DND-41 (cell line): ENCODE results near the gene MAGEB16.

Source experiments
- ATAC-seq: fragments of 200-7000 bp; cut with Tn5 transposase; 3 replicates; pipeline ENCODE4 v1.9.1; 2021; ENCODE audit warnings: low read depth; ENCODE audit not compliant: insufficient read depth
- DNase-seq: peaks from one replicate; pipeline ENCODE4 v3.0.0-alpha.2; 2020
- H2AFZ ChIP-seq: 2 replicates; pipeline ENCODE4 v1.6.0; 2012; ENCODE audit warnings: low read depth, low read length
- H3K27ac ChIP-seq: 2 replicates; pipeline ENCODE4 v1.5.1; 2012; ENCODE audit warnings: low read length, inconsistent platforms
- H3K27me3 ChIP-seq: fragments of 200-600 bp; sonication (generic); 2 replicates; pipeline ENCODE4 v1.6.0; 2012; ENCODE audit warnings: low read length, mild to moderate bottlenecking, inconsistent platforms; ENCODE audit not compliant: insufficient read depth, poor library complexity
- H3K36me3 ChIP-seq: 2 replicates; pipeline ENCODE4 v1.5.1; 2012; ENCODE audit warnings: low read length, inconsistent platforms; ENCODE audit not compliant: insufficient read depth
- H3K4me1 ChIP-seq: 2 replicates; pipeline ENCODE4 v1.5.1; 2012; ENCODE audit warnings: mild to moderate bottlenecking, low read length; ENCODE audit not compliant: insufficient read depth
- H3K4me2 ChIP-seq: 2 replicates; pipeline ENCODE4 v1.6.0; 2012; ENCODE audit warnings: mild to moderate bottlenecking, moderate library complexity, low read length, inconsistent platforms; ENCODE audit not compliant: insufficient read depth
- H3K4me3 ChIP-seq, 2 experiments: fragments of 200-600 bp in 1 of 2; shearing (Covaris generic) in 1 of 2; 2 replicates each; pipeline ENCODE4 v1.5.1; 2012 to 2016; ENCODE audit warnings: inconsistent platforms in 2 of 2, low read length in 2 of 2, mild to moderate bottlenecking in 2 of 2, low read depth in 1 of 2, moderate library complexity in 1 of 2
- H3K79me2 ChIP-seq: 2 replicates; pipeline ENCODE4 v1.6.0; 2012; ENCODE audit warnings: low read length, inconsistent platforms; ENCODE audit not compliant: insufficient read depth
- H3K9ac ChIP-seq: 2 replicates; pipeline ENCODE4 v1.6.0; 2012; ENCODE audit warnings: low read depth, mild to moderate bottlenecking, inconsistent platforms, low read length, moderate library complexity
- H3K9me3 ChIP-seq: 2 replicates; pipeline ENCODE4 v1.5.1; 2012; ENCODE audit warnings: low read length, moderate library complexity, mild to moderate bottlenecking, inconsistent platforms; ENCODE audit not compliant: insufficient read depth, severe bottlenecking
- H4K20me1 ChIP-seq: 2 replicates; pipeline ENCODE4 v1.6.0; 2012; ENCODE audit warnings: low read length; ENCODE audit not compliant: insufficient read depth
- EZH2 ChIP-seq: IDR thresholded peaks from 3 replicates; pipeline ENCODE4 v1.6.1; 2012; ENCODE audit warnings: borderline replicate concordance, low read depth, mild to moderate bottlenecking, moderate library complexity, low read length, inconsistent platforms; ENCODE audit not compliant: severe bottlenecking
- TF ChIP-seq, protein P1 (sequence below): IDR thresholded peaks from 2 replicates; pipeline ENCODE4 v1.5.1; 2012; ENCODE audit warnings: borderline replicate concordance, low read length, moderate library complexity, mild to moderate bottlenecking; ENCODE audit not compliant: poor library complexity, severe bottlenecking; ENCODE audit errors: extremely low read depth

MAGEB16 gene

DNA sequence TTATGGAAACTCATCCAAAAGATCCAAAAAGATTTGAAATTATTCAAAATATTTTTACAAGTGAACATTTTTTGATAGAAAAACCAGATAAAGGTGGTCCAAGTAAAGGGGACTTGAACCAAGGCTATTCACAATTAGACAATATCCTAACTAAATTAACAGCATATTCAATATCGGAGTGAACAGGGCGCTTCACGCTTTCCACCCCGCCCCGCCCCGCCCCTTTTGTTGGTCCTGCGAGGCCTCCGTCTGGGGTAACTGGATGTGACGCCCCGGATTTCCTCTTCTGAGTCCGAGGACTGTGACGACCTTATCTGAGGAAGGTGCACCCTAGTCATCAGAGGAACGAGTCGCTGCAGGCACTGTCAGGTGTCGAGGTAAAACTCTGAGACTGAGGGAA is at the start of gene MAGEB16:
MAGEB16 (plus strand) TSS at position 301 of the 400 bp plus-strand sequence. CDS start 3,855 bp downstream, outside the sequence.
- ATAC-seq: no peak
- no peak for TF ChIP-seq EZH2
- TF ChIP-seq, protein P1, sequence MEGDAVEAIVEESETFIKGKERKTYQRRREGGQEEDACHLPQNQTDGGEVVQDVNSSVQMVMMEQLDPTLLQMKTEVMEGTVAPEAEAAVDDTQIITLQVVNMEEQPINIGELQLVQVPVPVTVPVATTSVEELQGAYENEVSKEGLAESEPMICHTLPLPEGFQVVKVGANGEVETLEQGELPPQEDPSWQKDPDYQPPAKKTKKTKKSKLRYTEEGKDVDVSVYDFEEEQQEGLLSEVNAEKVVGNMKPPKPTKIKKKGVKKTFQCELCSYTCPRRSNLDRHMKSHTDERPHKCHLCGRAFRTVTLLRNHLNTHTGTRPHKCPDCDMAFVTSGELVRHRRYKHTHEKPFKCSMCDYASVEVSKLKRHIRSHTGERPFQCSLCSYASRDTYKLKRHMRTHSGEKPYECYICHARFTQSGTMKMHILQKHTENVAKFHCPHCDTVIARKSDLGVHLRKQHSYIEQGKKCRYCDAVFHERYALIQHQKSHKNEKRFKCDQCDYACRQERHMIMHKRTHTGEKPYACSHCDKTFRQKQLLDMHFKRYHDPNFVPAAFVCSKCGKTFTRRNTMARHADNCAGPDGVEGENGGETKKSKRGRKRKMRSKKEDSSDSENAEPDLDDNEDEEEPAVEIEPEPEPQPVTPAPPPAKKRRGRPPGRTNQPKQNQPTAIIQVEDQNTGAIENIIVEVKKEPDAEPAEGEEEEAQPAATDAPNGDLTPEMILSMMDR: no peak
- no peaks in the 10 kb centered on the region for H3K79me2 ChIP-seq

DNA sequence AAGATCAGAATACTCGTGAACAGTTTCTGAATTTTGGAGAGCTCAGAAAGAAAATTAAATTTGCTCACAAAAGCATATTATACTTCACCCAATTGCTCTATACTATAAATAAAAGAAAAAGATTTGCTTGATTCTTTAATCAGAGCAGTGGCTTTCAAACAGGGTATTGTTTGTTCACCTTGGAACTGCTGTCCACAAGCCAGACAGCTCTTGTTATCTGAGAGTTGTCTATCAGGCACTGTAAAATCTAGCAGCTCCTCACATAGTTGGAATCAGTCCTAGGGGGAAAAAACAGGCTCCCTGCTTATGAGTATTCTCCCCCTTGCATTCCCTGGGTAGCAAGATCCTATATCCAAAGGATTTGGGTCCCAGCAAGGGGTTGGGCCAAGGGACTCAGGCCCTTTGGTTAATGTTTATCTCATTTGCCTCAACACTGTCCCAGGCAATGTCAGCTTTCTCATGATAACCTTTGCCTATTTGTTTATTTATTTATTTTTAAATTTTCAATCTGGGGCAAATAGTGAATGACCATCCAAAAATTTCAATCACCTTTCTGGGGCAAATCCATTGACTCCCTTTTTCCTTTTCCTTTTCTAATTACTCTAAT is 24.1 kb upstream of the MAGEB16 start:
- DNase-seq: no peak
- TF ChIP-seq, protein P1: no peak
- no peak for TF ChIP-seq EZH2
- Histone ChIP-seq H3K27me3 (no peaks in the 10 kb centered on the region), H4K20me1 (no peaks in the 10 kb centered on the region), H3K9ac (no peak overlapping the region), H3K4me3 (no peak overlapping the region), H3K27ac (no peak overlapping the region), H2AFZ (no peak overlapping the region), H3K79me2 (no peaks in the 10 kb centered on the region), H3K4me2 (no peak overlapping the region), H3K4me1 (no peaks in the 10 kb centered on the region), H3K36me3 (no peaks in the 10 kb centered on the region), H3K9me3 (no peaks in the 10 kb centered on the region)
- ATAC-seq: no peak

More for the DNA sequence above, at the start of gene MAGEB16:
- Histone ChIP-seq H3K27me3 (no peaks in the 10 kb centered on the region), H3K4me3 (no peak within 1 kb of the TSS), H4K20me1 (no peaks in the 10 kb centered on the region), H3K27ac (no peak within 1 kb of the TSS), H3K9ac (no peak within 1 kb of the TSS), H3K4me2 (no peak within 1 kb of the TSS), H3K9me3 (no peaks in the 10 kb centered on the region), H3K4me1 (no peaks in the 10 kb centered on the region), H2AFZ (no peak within 1 kb of the TSS), H3K36me3 (no peaks in the 10 kb centered on the region)
- no peak for DNase-seq

DNA sequence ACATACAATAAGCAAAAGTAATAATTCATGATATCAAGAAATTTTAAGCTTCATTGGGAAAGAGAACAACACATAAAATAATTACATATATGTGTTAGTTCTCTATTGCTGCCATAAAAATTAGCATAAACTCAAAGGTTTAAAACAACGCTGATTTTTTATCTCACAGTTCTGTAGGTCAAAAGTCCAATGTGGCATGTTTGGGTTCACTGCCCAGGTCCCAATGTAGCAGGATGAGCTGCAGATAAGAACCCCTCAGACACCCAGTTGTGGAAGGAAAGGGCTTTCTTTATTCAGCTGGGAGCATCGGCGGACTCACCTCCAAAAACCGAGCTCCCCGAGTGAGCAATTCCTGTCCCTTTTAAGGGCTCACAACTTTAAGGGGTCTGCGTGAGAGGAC is 13.1 kb upstream of the MAGEB16 start:
- Histone ChIP-seq H2AFZ (no peak overlapping the region), H3K79me2 (no peaks in the 10 kb centered on the region), H3K4me1 (no peaks in the 10 kb centered on the region), H4K20me1 (no peaks in the 10 kb centered on the region), H3K9me3 (no peaks in the 10 kb centered on the region), H3K4me3 (no peak overlapping the region), H3K9ac (no peak overlapping the region), H3K4me2 (no peak overlapping the region), H3K27ac (no peak overlapping the region), H3K27me3 (no peaks in the 10 kb centered on the region), H3K36me3 (no peaks in the 10 kb centered on the region)
- DNase-seq (no peak), ATAC-seq (no peak)
- TF ChIP-seq EZH2: no peak
- TF ChIP-seq, protein P1: no peak
